ENCODE measurements around the gene EPHB1.

The EPHB1 gene

GRCh38 chr3:134794950-134795745 lies at the start of gene EPHB1:
Gene EPHB1, plus strand, starts transcription at chr3:134795260.
- DNase-seq (ENCODE audit: low spot score) = peak; percentile 75

- no peak for DNase-seq (ENCODE audit: low spot score)
Observed at GRCh38 chr3:134748698-134749097, 46.4 kb upstream of the EPHB1 start.

- no peak for DNase-seq (ENCODE audit: low spot score)
Observed at GRCh38 chr3:134749174-134749573, 45.9 kb upstream of the EPHB1 start.

GRCh38 chr3:134749802-134750553 lies 45.1 kb upstream of the EPHB1 start:
- no peak for DNase-seq (ENCODE audit: low spot score)

GRCh38 chr3:134751831-134752230 lies 43.2 kb upstream of the EPHB1 start:
- DNase-seq (ENCODE audit: low spot score) = no peak

- no peak for DNase-seq (ENCODE audit: low spot score)
Observed at GRCh38 chr3:134752761-134753461, 42.1 kb upstream of the EPHB1 start.

GRCh38 chr3:134753999-134754742 lies 40.9 kb upstream of the EPHB1 start:
- no peak for DNase-seq (ENCODE audit: low spot score)

- DNase-seq (ENCODE audit: low spot score) = peak; percentile 17
Observed at GRCh38 chr3:134754768-134755559, 40.1 kb upstream of the EPHB1 start.

GRCh38 chr3:134755821-134756220 lies 39.2 kb upstream of the EPHB1 start:
- DNase-seq (ENCODE audit: low spot score) = no peak

GRCh38 chr3:134757549-134758069 lies 37.5 kb upstream of the EPHB1 start:
- no peak for DNase-seq (ENCODE audit: low spot score)

GRCh38 chr3:134761213-134761612 lies 33.8 kb upstream of the EPHB1 start:
- DNase-seq (ENCODE audit: low spot score) = no peak

- DNase-seq (ENCODE audit: low spot score) = no peak
Observed at GRCh38 chr3:134762016-134762415, 33.0 kb upstream of the EPHB1 start.

GRCh38 chr3:134765468-134765867 lies 29.6 kb upstream of the EPHB1 start:
- no peak for DNase-seq (ENCODE audit: low spot score)

GRCh38 chr3:134766290-134766689 lies 28.8 kb upstream of the EPHB1 start:
- DNase-seq (ENCODE audit: low spot score) = no peak

- peak; percentile 34 for DNase-seq (ENCODE audit: low spot score)
Observed at GRCh38 chr3:134768116-134768515, 26.9 kb upstream of the EPHB1 start.

- DNase-seq (ENCODE audit: low spot score) = no peak
Observed at GRCh38 chr3:134768837-134769236, 26.2 kb upstream of the EPHB1 start.

GRCh38 chr3:134769287-134769868 lies 25.7 kb upstream of the EPHB1 start:
- no peak for DNase-seq (ENCODE audit: low spot score)

- no peak for DNase-seq (ENCODE audit: low spot score)
Observed at GRCh38 chr3:134772011-134772410, 23.0 kb upstream of the EPHB1 start.

- no peak for DNase-seq (ENCODE audit: low spot score)
Observed at GRCh38 chr3:134772591-134772990, 22.5 kb upstream of the EPHB1 start.

GRCh38 chr3:134775831-134776230 lies 19.2 kb upstream of the EPHB1 start:
- no peak for DNase-seq (ENCODE audit: low spot score)

GRCh38 chr3:134776518-134776917 lies 18.5 kb upstream of the EPHB1 start:
- no peak for DNase-seq (ENCODE audit: low spot score)
